K562 (cell line): Measurements from ENCODE around the gene PHACTR3. TPM values are rescaled to one million over a fixed set of nuclear protein-coding genes. Genes with fewer than 3 reads are reported as not detected.

Source experiments
- ATAC-seq: fragments of 200-7000 bp; cut with Tn5 transposase; 3 replicates; pipeline ENCODE4 v1.9.1; 2020; ENCODE audit warnings: moderate library complexity
- BruUV-seq: library from RNA; stranded (reverse); fragments of 400-500 nt; replicated peaks from 2 replicates; lab custom pipeline; 2021; lab: Mats Ljungman, UMichigan
- CTCF ChIA-PET: fragments of 300-600 bp; formaldehyde crosslinking; extraction: SDS; loops from one replicate; lab custom pipeline; 2021; ENCODE audit warnings: low intra/inter-chr PET ratio; lab: Yijun Ruan, JAX
- POLR2A ChIA-PET: fragments of 300-600, 350-650 bp; sonication (Branson Sonifier 250); formaldehyde crosslinking; extraction: SDS; loops from one replicate; lab custom pipeline; 2021; ENCODE audit warnings: antibody characterized with exemption, inconsistent platforms; lab: Yijun Ruan, JAX
- DNase-seq, 4 experiments: peaks; one replicate each; pipeline versions ENCODE4 v3.0.0 to v3.0.0-alpha.2; 2011 to 2018; ENCODE audit warnings: low spot score in 3 of 4, mixed read lengths in 3 of 4; ENCODE audit errors: extremely low read depth in 1 of 4
- FAIRE-seq: peaks from 2 replicates; lab custom pipeline; 2011; peaks lifted over from hg19 to GRCh38; lab: Jason Lieb, UNC
- H2AFZ ChIP-seq: 2 replicates; pipeline ENCODE4 v1.6.0; 2011; ENCODE audit warnings: low read depth, low read length, control low read depth, inconsistent platforms
- H3K27ac ChIP-seq: fragments of 200-600 bp; 3 replicates; pipeline ENCODE4 v1.8.0; 2011; ENCODE audit warnings: low read depth, mild to moderate bottlenecking, control low read depth, inconsistent platforms, low read length, moderate library complexity, mixed read lengths; ENCODE audit errors: extremely low read depth
- H3K27me3 ChIP-seq, 2 experiments: fragments of 300-600 bp in 1 of 2; 2 replicates in 1 of 2; 3 replicates in 1 of 2; pipeline versions ENCODE4 v1.6.0 to v1.8.0; 2011; ENCODE audit warnings: inconsistent platforms in 2 of 2, low read length in 2 of 2, mild to moderate bottlenecking in 1 of 2, mixed read lengths in 1 of 2, moderate library complexity in 1 of 2; ENCODE audit not compliant: control insufficient read depth in 2 of 2, insufficient read depth in 2 of 2
- H3K36me3 ChIP-seq: fragments of 300-600 bp; 3 replicates; pipeline ENCODE4 v1.8.0; 2011; ENCODE audit warnings: mild to moderate bottlenecking, low read length, inconsistent platforms; ENCODE audit not compliant: control insufficient read depth, insufficient read depth
- H3K4me1 ChIP-seq, 2 experiments: fragments of 200-600 bp in 1 of 2; replicated peaks in 1 of 2; 2 replicates in 1 of 2; 3 replicates in 1 of 2; pipeline versions ENCODE4 v1.5.1 to v1.8.0; 2011; ENCODE audit warnings: inconsistent platforms in 2 of 2, low read length in 2 of 2, mild to moderate bottlenecking in 1 of 2, mixed read lengths in 1 of 2, moderate library complexity in 1 of 2; ENCODE audit not compliant: control insufficient read depth in 2 of 2, insufficient read depth in 2 of 2
- H3K4me2 ChIP-seq: 2 replicates; pipeline ENCODE4 v1.6.1; 2011; ENCODE audit warnings: low read length, control low read depth, inconsistent platforms, mixed read lengths; ENCODE audit not compliant: insufficient read depth
- H3K4me3 ChIP-seq: fragments of 200-600 bp; sonication (generic), shearing (Covaris generic); 2 replicates; pipeline ENCODE4 v1.5.1; 2016; ENCODE audit warnings: control low read depth, inconsistent platforms
- H3K79me2 ChIP-seq: fragments of 200-600 bp; 3 replicates; pipeline ENCODE4 v1.8.0; 2011; ENCODE audit warnings: low read length, inconsistent platforms; ENCODE audit not compliant: control insufficient read depth, insufficient read depth
- H3K9ac ChIP-seq, 2 experiments: 2 replicates each; pipeline versions ENCODE4 v1.6.0 to v1.6.1; 2011; ENCODE audit warnings: low read depth in 2 of 2, low read length in 2 of 2, control low read depth in 1 of 2, inconsistent platforms in 1 of 2, mild to moderate bottlenecking in 1 of 2, mixed read lengths in 1 of 2; ENCODE audit not compliant: insufficient read depth in 1 of 2
- H3K9me1 ChIP-seq: one replicate; pipeline ENCODE4 v1.6.0; 2011; ENCODE audit warnings: inconsistent platforms, mild to moderate bottlenecking, low read length, moderate library complexity; ENCODE audit not compliant: control insufficient read depth, insufficient read depth
- H3K9me3 ChIP-seq: replicated peaks from 2 replicates; pipeline ENCODE4 v1.5.1; 2011; ENCODE audit warnings: low read depth, low read length, inconsistent platforms; ENCODE audit not compliant: control insufficient read depth, insufficient read depth
- H4K20me1 ChIP-seq: replicated peaks from 2 replicates; pipeline ENCODE4 v1.6.1; 2011; ENCODE audit warnings: low read length, inconsistent platforms, mixed read lengths; ENCODE audit not compliant: control insufficient read depth, insufficient read depth
- EZH2 ChIP-seq: IDR thresholded peaks from 2 replicates; pipeline ENCODE4 v1.6.1; 2012; ENCODE audit warnings: low read depth, mild to moderate bottlenecking, inconsistent platforms, low read length, borderline replicate concordance
- HDGF ChIP-seq: fragments of 450-650 bp; IDR thresholded peaks from 2 replicates; pipeline ENCODE4 v1.6.1; 2016
- NCOA4 ChIP-seq: fragments of 450-650 bp; IDR thresholded peaks from 2 replicates; pipeline ENCODE4 v1.6.1; 2018; ENCODE audit warnings: mild to moderate bottlenecking; ENCODE audit not compliant: partially characterized antibody
- NR3C1 ChIP-seq: sonication (generic); formaldehyde crosslinking; IDR thresholded peaks from 2 replicates; pipeline ENCODE4 v1.8.1; 2022; ENCODE audit warnings: missing genetic modification reagents
- ZNF232 ChIP-seq: sonication (generic); formaldehyde crosslinking; IDR thresholded peaks from 2 replicates; pipeline ENCODE4 v1.8.0; 2022; ENCODE audit warnings: mild to moderate bottlenecking, missing genetic modification reagents
- ZNF274 ChIP-seq: IDR thresholded peaks from 2 replicates; pipeline ENCODE4 v1.6.1; 2011; ENCODE audit warnings: low read depth, mild to moderate bottlenecking, low read length, moderate library complexity, borderline replicate concordance
- WGBS: fragments of 100-300 bp; shearing (Covaris generic); methylation state at CpG from one replicate; pipeline ENCODE4 v1.1.6; 2016; ENCODE audit warnings: low coverage, mixed read lengths; ENCODE audit not compliant: insufficient coverage; ENCODE audit errors: missing lambda C conversion rate; 5-methylcytosine and 5-hydroxymethylcytosine counted together
- in situ Hi-C: fragments of 300-500 bp; cut with MboI; formaldehyde crosslinking; loops from 4 replicates; pipeline ENCODE4 v1.15.0; 2018; ENCODE audit warnings: inconsistent platforms, mixed read lengths
- intact Hi-C: fragments of 100-400 bp; cut with micrococcal nuclease; formaldehyde crosslinking; loops from 2 replicates; pipeline ENCODE4 v1.14.2; 2022
- polyA plus RNA-seq, 8 experiments: library from polyadenylated mRNA; depleted of rRNA in 4 of 8; stranded (reverse) in 5 of 8; unstranded in 3 of 8; fragments of >200 nt; fragmentation: Nextera tagmentation in 2 of 8; fragmentation: Illumina TruSeq in 1 of 8; extraction: Ambion mirVana in 2 of 8; extraction: Trizol in 1 of 8; gene quantifications; 2 replicates each; pipeline versions ENCODE4 v1.2.1 to v1.2.3, GENCODE V29; 2011 to 2014; ENCODE audit warnings: inconsistent platforms in 1 of 8, missing spikeins in 1 of 8
- total RNA-seq, 7 experiments: library from RNA; depleted of rRNA in 6 of 7; stranded (reverse); fragments of >200 nt in 6 of 7; fragmentation: Illumina TruSeq in 2 of 7; extraction: Trizol in 2 of 7; gene quantifications; 2 replicates each; pipeline versions ENCODE4 v1.2.1 to v1.2.3, GENCODE V29; 2011 to 2021; ENCODE audit warnings: low replicate concordance in 1 of 7
- TF ChIP-seq, protein P1 (sequence below): sonication (generic); formaldehyde crosslinking; IDR thresholded peaks from 2 replicates; pipeline ENCODE4 v1.8.1; 2022; ENCODE audit warnings: missing genetic modification reagents

PHACTR3 gene
- total and polyA plus RNA-seq, 9 of the 15 experiments (the other 6 are each of a cell fraction or from before 2014, with no cell fraction given) = not detected

DNA sequence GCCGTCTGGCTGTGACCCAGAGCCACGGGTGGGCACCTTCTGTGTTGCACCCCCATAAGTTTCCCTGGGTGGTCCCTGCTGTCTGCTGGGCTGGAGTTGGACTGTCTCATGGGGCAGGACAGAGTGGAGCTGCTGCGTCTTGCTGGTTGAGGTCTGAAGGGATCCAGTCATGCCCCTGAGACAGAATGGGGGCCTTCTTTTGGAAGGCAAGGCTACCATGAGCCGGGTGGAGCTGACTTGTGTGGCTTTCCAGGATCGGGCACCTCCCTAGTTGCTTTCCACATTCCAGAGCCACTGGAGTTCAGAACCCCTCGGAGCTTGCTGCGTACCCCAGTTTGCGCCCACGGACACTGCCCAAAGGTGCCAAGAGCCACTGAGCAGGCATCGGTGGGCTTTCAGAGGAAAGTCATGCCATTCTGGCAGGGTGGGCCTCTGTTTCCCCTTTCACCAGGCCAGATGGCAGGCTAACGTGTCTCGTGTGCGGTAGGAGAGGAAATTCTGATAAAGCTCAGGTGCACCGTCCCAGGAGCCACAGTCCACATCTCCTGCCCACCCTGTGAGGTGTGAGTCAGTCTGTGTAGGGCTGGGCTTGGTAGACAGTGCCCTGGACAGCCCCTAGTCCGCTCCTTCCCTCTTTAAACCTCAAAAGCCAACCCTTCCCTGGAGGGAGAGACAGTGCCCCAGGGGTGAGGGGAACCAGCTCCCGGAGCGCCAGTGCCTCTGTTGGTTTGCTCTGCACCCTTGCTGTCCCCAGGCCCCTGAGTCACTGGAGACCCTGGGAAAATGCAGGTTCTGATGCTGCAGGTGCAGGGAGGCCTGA, 203.8 kb downstream of the PHACTR3 start:
- FAIRE-seq (no peak), ATAC-seq (no peak), DNase-seq (no peak)
- H3K4me2 ChIP-seq = no peak overlapping the region
- H3K9me1 ChIP-seq = no peaks in the 10 kb centered on the region
- no peaks in the 10 kb centered on the region for H3K4me1 ChIP-seq
- H3K36me3 ChIP-seq = no peaks in the 10 kb centered on the region
- H4K20me1 ChIP-seq = no peaks in the 10 kb centered on the region; the same call in 1 of the 2 replicates
- no peak overlapping the region for H3K4me3 ChIP-seq
- ChIA-PET CTCF (no interaction called here), POLR2A (interaction anchor here (0.6 kb wide), 2 partner anchors 12 to 36 kb away, joined by 3 read pairs; no protein-coding TSS in a partner anchor)
- intact Hi-C loops = no loop called here
- TF ChIP-seq HDGF = no peak
- H3K27me3 ChIP-seq = peaks cover 23 to 65% of the 10 kb centered on the region in 2 experiments; a peak in 4 of 5 replicates
- in situ Hi-C loops = no loop called here
- H3K79me2 ChIP-seq = no peaks in the 10 kb centered on the region
- H3K27ac ChIP-seq = no peak overlapping the region
- WGBS = 0% methylated on average over 16 of the region's 17 CpGs
- no peaks in the 10 kb centered on the region for H3K9me3 ChIP-seq
- no peak overlapping the region for H2AFZ ChIP-seq
- no TSS peak for BruUV-seq
- no peak overlapping the region for H3K9ac ChIP-seq

DNA sequence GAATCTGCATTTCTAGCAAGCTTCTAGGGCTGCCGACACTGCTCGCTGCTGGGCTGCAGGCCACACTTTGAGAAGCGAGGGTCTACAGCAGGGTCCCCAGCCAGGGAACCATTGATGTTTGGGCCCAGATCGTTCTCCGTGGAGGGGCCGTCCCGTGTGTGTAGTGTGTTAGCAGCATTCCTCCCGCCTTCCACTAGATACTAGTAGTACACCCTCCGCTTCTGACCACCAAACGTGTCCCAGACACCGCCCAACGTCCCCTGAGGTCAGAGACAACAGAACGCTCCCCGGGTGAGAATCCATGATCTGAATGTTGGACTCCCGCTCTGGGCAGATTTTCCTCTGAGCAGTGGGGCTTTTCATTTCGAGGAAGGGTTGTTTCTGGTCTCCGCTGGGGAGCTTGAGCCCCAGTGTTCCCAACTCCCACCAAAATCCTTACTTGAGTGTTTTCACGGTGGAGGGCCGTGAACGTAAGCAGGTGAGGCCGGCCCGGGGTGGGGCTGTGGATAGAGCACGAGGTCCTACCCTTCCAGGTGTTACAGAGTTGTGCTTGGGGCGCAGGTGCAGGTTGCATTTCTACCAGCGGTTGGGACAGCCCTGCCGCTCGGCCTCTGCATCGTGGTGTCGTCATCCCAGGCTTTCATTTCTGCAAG, 204.5 kb downstream of the PHACTR3 start:
- H3K27ac ChIP-seq = no peak overlapping the region
- no peak overlapping the region for H3K9ac ChIP-seq
- no peaks in the 10 kb centered on the region for H3K9me1 ChIP-seq
- CTCF ChIA-PET = no interaction called here
- FAIRE-seq (no peak), ATAC-seq (no peak), DNase-seq (no peak)
- intact Hi-C loops = no loop called here
- no peaks in the 10 kb centered on the region for H3K36me3 ChIP-seq
- H3K4me1 ChIP-seq = no peaks in the 10 kb centered on the region
- POLR2A ChIA-PET = interaction anchor here (0.6 to 1.2 kb wide), 4 partner anchors 10 to 35 kb away, joined by 3 to 6 read pairs (median 3); no protein-coding TSS in a partner anchor
- no peak overlapping the region for H3K4me3 ChIP-seq
- H3K79me2 ChIP-seq = no peaks in the 10 kb centered on the region
- no peak overlapping the region for H3K4me2 ChIP-seq
- WGBS = under 1% methylated on average over 26 of the region's 29 CpGs
- in situ Hi-C loops = no loop called here
- H4K20me1 ChIP-seq = no peaks in the 10 kb centered on the region; the same call in 1 of the 2 replicates
- H3K27me3 ChIP-seq = peaks cover 23 to 72% of the 10 kb centered on the region in 2 experiments; a peak in 4 of 5 replicates
- H2AFZ ChIP-seq = no peak overlapping the region
- no peaks in the 10 kb centered on the region for H3K9me3 ChIP-seq
- no TSS peak for BruUV-seq
- TF ChIP-seq NCOA4 (no peak), ZNF274 (no peak), EZH2 (no peak), ZNF232 (CRISPR knock-in tag) (no peak), NR3C1 (CRISPR knock-in tag) (no peak)
- TF ChIP-seq, protein P1, sequence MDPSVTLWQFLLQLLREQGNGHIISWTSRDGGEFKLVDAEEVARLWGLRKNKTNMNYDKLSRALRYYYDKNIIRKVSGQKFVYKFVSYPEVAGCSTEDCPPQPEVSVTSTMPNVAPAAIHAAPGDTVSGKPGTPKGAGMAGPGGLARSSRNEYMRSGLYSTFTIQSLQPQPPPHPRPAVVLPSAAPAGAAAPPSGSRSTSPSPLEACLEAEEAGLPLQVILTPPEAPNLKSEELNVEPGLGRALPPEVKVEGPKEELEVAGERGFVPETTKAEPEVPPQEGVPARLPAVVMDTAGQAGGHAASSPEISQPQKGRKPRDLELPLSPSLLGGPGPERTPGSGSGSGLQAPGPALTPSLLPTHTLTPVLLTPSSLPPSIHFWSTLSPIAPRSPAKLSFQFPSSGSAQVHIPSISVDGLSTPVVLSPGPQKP (CRISPR knock-in tag) = no peak
